Breast epithelium (tissue), 3 donors: ENCODE data around the gene HABP2.

Experiments
- POLR2A ChIP-seq: fragments of 450-650 bp; IDR thresholded peaks from one replicate; pipeline ENCODE4 v1.6.1; 2016; ENCODE audit warnings: antibody characterized with exemption, mild to moderate bottlenecking, moderate library complexity
- POLR2AphosphoS5 ChIP-seq, 3 donors: sonication (generic); formaldehyde crosslinking; IDR thresholded peaks; one replicate each; pipeline ENCODE4 v1.6.1; 2017; ENCODE audit warnings: antibody characterized with exemption in 3 of 3
- TF ChIP-seq, protein P1 (sequence below), 3 donors: fragments of 450-650 bp; IDR thresholded peaks; one replicate each; pipeline ENCODE4 v1.5.1; 2016 to 2017; ENCODE audit warnings: antibody characterized with exemption in 3 of 3, mild to moderate bottlenecking in 3 of 3, moderate library complexity in 3 of 3

DNA sequence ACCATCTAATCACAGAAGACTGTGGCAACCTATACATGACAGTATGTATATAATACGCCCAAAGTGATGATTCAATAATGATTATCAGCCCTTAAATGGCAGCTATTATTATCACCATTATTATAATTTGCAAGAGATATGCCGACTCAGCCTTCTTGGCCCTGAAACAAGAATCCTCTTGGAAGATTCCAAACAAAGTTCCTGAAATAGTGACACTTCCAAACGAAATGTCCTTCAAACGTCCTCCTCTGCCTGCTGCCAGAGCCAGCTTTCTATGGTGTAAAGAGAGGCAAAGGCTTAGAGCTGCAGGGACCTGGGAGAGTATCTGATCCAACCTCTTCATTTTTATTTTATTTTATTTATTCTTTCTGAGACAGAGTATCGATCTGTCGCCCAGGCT, 75.0 kb downstream of the HABP2 start:
- TF ChIP-seq POLR2A (no peak), POLR2AphosphoS5 (IDR thresholded peaks at IDR 0.05) (no peak)
- TF ChIP-seq, protein P1, sequence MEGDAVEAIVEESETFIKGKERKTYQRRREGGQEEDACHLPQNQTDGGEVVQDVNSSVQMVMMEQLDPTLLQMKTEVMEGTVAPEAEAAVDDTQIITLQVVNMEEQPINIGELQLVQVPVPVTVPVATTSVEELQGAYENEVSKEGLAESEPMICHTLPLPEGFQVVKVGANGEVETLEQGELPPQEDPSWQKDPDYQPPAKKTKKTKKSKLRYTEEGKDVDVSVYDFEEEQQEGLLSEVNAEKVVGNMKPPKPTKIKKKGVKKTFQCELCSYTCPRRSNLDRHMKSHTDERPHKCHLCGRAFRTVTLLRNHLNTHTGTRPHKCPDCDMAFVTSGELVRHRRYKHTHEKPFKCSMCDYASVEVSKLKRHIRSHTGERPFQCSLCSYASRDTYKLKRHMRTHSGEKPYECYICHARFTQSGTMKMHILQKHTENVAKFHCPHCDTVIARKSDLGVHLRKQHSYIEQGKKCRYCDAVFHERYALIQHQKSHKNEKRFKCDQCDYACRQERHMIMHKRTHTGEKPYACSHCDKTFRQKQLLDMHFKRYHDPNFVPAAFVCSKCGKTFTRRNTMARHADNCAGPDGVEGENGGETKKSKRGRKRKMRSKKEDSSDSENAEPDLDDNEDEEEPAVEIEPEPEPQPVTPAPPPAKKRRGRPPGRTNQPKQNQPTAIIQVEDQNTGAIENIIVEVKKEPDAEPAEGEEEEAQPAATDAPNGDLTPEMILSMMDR (IDR thresholded peaks at IDR 0.05) = no peak
